Sigmoid colon (tissue), 7 donors: ENCODE measurements around the gene ACOX3. TPM values are rescaled to one million over a fixed set of nuclear protein-coding genes. Genes with fewer than 3 reads are reported as not detected.

Experiments
- DNase-seq: peaks from one replicate; pipeline ENCODE4 v3.0.0-alpha.2; 2019
- H3K27ac ChIP-seq, 4 donors: fragments of 200-600 bp; sonication (generic); one replicate each; pipeline ENCODE4 v1.5.1; 2016 to 2019; ENCODE audit warnings: mild to moderate bottlenecking in 1 of 4
- H3K27me3 ChIP-seq, 3 donors: fragments of 200-600 bp; sonication (generic); one replicate each; pipeline ENCODE4 v1.5.1; 2019; ENCODE audit warnings: mild to moderate bottlenecking in 1 of 3
- H3K36me3 ChIP-seq, 4 donors: fragments of 200-600 bp; sonication (generic); one replicate each; pipeline ENCODE4 v1.5.1; 2016 to 2019
- H3K4me1 ChIP-seq, 4 donors: fragments of 200-600 bp; sonication (generic); one replicate each; pipeline ENCODE4 v1.5.1; 2017 to 2019
- H3K4me3 ChIP-seq, 4 donors: fragments of 200-600 bp; sonication (generic); one replicate each; pipeline ENCODE4 v1.5.1; 2017 to 2019; ENCODE audit warnings: mild to moderate bottlenecking in 2 of 4, moderate library complexity in 1 of 4
- H3K9me3 ChIP-seq, 4 donors: fragments of 200-600 bp in 3 of 4; sonication (generic) in 3 of 4; one replicate each; pipeline versions ENCODE4 v1.5.1 to v1.6.1; 2013 to 2019
- CTCF ChIP-seq, 4 experiments: fragments of 450-650 bp in 3 of 4; fragments of 200-600 bp in 1 of 4; IDR thresholded peaks; one replicate each; pipeline ENCODE4 v1.5.1; 2016 to 2019; ENCODE audit warnings: antibody characterized with exemption in 4 of 4, mild to moderate bottlenecking in 3 of 4, moderate library complexity in 2 of 4
- EP300 ChIP-seq, 4 donors: sonication (generic); formaldehyde crosslinking; IDR thresholded peaks; one replicate each; pipeline ENCODE4 v1.6.1; 2017; ENCODE audit warnings: antibody characterized with exemption in 4 of 4
- POLR2A ChIP-seq, 2 donors: fragments of 450-650 bp; IDR thresholded peaks; one replicate each; pipeline ENCODE4 v1.6.1; 2016; ENCODE audit warnings: antibody characterized with exemption in 2 of 2, mild to moderate bottlenecking in 2 of 2, moderate library complexity in 2 of 2
- POLR2AphosphoS5 ChIP-seq, 4 donors: sonication (generic); formaldehyde crosslinking; IDR thresholded peaks; one replicate each; pipeline ENCODE4 v1.6.1; 2017; ENCODE audit warnings: antibody characterized with exemption in 4 of 4
- WGBS, 2 donors: extraction: QIAGEN DNeasy Blood & Tissue Kit; methylation state at CpG; one replicate each; pipeline ENCODE4 v1.1.7; 2013; 5-methylcytosine and 5-hydroxymethylcytosine counted together
- intact Hi-C: fragments of 100-400 bp; cut with DNase I; formaldehyde crosslinking; loops from one replicate; pipeline ENCODE4 v1.15.1; 2023
- polyA plus RNA-seq, 3 donors: library from polyadenylated mRNA; stranded (reverse); fragments of 200-250 nt; gene quantifications; one replicate each; pipeline ENCODE4 v1.2.3, GENCODE V29; 2013
- total RNA-seq, 4 donors: library from RNA; depleted of rRNA; stranded (reverse); fragments of >200 nt; gene quantifications; one replicate each; pipeline ENCODE4 v1.1.0, GENCODE V29; 2016
- donor health status: healthy with polysubstance abuse.
- donor health status: Bipolar disorder and iron deficiency.
- donor health status: healthy.

Gene ACOX3
- total and polyA plus RNA-seq, 7 donors, result 8.4 to 51.0 (median 24.8) TPM

- Histone ChIP-seq H3K9me3 (peaks cover 0 to 4% (median 0%) of the 10 kb centered on the region in 4 donors), H3K4me1 (peaks cover 0 to 20% (median 17%) of the 10 kb centered on the region in 4 donors), H3K4me3 (no peak overlapping the region), H3K27ac (no peak overlapping the region), H3K36me3 (no peaks in the 10 kb centered on the region), H3K27me3 (no peaks in the 10 kb centered on the region)
- peak; percentile 2 for DNase-seq
- intact Hi-C loops, result no loop called here
- 85 to 86% methylated on average over 7 of the region's 7 CpGs for WGBS, 2 donors
- TF ChIP-seq POLR2A (IDR thresholded peaks at IDR 0.05) (no peak), CTCF (IDR thresholded peaks at IDR 0.05) (no peak), EP300 (IDR thresholded peaks at IDR 0.05) (no peak), POLR2AphosphoS5 (IDR thresholded peaks at IDR 0.05) (no peak)
Observed at GRCh38 chr4:8336412-8337075, 104.0 kb downstream of the ACOX3 start.

- Histone ChIP-seq H3K27me3 (no peaks in the 10 kb centered on the region), H3K4me3 (no peak overlapping the region), H3K36me3 (no peaks in the 10 kb centered on the region), H3K27ac (no peak overlapping the region), H3K4me1 (peaks cover 0 to 20% (median 15%) of the 10 kb centered on the region in 4 donors), H3K9me3 (peaks cover 0 to 4% (median 0%) of the 10 kb centered on the region in 4 donors)
- 96 to 99% methylated on average over 2 of the region's 2 CpGs for WGBS, 2 donors
- no peak for DNase-seq
- TF ChIP-seq POLR2AphosphoS5 (IDR thresholded peaks at IDR 0.05) (no peak), CTCF (IDR thresholded peaks at IDR 0.05) (no peak), EP300 (IDR thresholded peaks at IDR 0.05) (no peak), POLR2A (IDR thresholded peaks at IDR 0.05) (no peak)
- intact Hi-C loops, result no loop called here
Observed at GRCh38 chr4:8335848-8336247, 104.7 kb downstream of the ACOX3 start.

GRCh38 chr4:8334786-8335460 lies 105.6 kb downstream of the ACOX3 start:
- intact Hi-C loops, result no loop called here
- Histone ChIP-seq H3K9me3 (peaks cover 0 to 4% (median 0%) of the 10 kb centered on the region in 4 donors), H3K36me3 (no peaks in the 10 kb centered on the region), H3K4me1 (peaks cover 0 to 18% (median 11%) of the 10 kb centered on the region in 4 donors), H3K4me3 (no peak overlapping the region), H3K27ac (no peak overlapping the region), H3K27me3 (no peaks in the 10 kb centered on the region)
- no peak for TF ChIP-seq CTCF (IDR thresholded peaks at IDR 0.05)
- no peak for TF ChIP-seq EP300 (IDR thresholded peaks at IDR 0.05)
- TF ChIP-seq POLR2A (IDR thresholded peaks at IDR 0.05), result no peak
- TF ChIP-seq POLR2AphosphoS5 (IDR thresholded peaks at IDR 0.05), result no peak
- WGBS, 2 donors, result 65 to 79% methylated on average over 13 of the region's 13 CpGs
- peak; percentile 55 for DNase-seq

- intact Hi-C loops, result no loop called here
- DNase-seq, result peak; percentile 28
- H3K4me3 ChIP-seq, result no peak overlapping the region
- H3K27me3 ChIP-seq, result no peaks in the 10 kb centered on the region
- WGBS, 2 donors, result 74 to 87% methylated on average over 14 of the region's 14 CpGs
- H3K27ac ChIP-seq, result no peak overlapping the region
- no peak for TF ChIP-seq EP300 (IDR thresholded peaks at IDR 0.05)
- no peak for TF ChIP-seq POLR2A (IDR thresholded peaks at IDR 0.05)
- no peak for TF ChIP-seq POLR2AphosphoS5 (IDR thresholded peaks at IDR 0.05)
- no peak for TF ChIP-seq CTCF (IDR thresholded peaks at IDR 0.05)
- no peaks in the 10 kb centered on the region for H3K36me3 ChIP-seq
- peaks cover 0 to 16% (median 10%) of the 10 kb centered on the region in 4 donors for H3K4me1 ChIP-seq
- peaks cover 0 to 4% (median 0%) of the 10 kb centered on the region in 4 donors for H3K9me3 ChIP-seq
Observed at GRCh38 chr4:8333726-8334460, 106.6 kb downstream of the ACOX3 start.
